GM21825 (cell line): ENCODE measurements around the gene CDC42EP4.
"Not testable (repeated sequence)": the region's sequence is repeated elsewhere in the genome, so short reads cannot be mapped to it uniquely, and the experiment has no call there.

ENCODE experiments used
- ATAC-seq: cut with Tn5 transposase; IDR thresholded peaks from one replicate; pipeline ENCODE4 v1.9.1; 2021; ENCODE audit warnings: mild to moderate bottlenecking, moderate library complexity; ENCODE audit not compliant: unreplicated experiment

Gene CDC42EP4

DNA sequence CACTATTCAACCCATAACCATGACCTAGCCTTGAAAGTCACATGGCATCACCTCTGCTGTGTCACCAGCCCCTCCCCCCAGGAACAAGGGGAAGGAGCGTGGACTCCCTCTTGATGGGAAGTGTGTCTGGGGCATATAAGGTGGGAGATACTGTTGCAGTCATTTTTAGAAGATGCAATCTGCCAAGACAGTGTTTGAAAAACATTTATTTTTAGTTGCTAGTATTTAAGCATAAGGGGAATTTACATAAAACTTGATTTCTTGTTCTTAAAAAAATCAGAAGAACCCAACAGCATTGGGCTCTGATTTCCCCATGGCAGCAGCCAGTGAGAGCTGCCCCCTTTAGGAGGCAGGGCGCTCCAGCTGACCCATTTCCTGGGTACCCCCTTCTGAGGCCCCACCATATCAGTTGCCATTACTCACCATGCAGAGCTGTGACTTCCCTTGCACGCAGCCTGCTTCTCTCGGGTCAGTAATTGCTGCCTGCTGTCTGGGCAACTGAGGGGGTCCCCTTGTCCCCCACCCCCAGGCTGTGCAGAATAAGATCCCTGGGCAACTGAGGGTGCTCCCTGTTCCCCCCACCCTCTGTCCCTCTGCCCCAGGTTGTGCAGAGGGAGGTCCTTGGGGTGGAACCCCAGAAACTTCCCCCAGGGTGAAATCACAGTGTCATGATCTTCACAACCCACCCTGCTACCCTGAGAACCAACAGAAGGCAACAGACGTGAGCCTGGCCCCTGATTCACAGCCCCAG, 11.8 kb upstream of the CDC42EP4 start:
- ATAC-seq = no peak

DNA sequence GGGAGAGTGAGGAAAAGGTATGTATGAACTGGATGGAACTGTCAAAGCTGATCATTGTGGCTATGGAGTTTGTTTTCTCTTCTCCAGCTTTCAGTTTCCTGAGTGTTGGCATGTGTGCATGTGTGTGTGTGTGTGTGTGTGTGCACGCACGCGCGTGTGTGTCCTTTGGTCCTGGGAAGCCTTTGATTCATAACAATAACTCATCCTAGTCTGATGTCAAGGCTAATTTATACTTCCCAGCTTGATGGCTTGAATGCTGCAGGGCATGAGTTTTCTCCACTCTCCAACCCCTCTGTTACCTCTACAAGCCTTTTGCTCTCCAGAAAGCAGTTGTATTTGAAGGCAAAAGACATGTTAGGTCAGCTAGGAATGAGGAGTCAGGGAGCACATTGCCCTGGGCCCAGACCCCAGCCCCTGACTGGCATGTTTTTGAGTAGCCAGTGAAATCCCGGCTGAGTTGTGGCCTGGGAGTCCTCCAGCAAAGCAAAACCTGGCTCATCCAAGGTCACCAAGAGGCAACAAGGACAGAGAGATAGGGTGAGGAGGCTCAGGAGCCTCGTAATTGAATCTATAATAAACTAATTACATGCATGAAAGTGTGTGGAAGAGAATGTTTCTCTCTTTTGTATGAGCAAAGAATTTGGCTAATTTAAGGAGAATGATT, 8.9 kb upstream of the CDC42EP4 start:
- ATAC-seq = no peak

DNA sequence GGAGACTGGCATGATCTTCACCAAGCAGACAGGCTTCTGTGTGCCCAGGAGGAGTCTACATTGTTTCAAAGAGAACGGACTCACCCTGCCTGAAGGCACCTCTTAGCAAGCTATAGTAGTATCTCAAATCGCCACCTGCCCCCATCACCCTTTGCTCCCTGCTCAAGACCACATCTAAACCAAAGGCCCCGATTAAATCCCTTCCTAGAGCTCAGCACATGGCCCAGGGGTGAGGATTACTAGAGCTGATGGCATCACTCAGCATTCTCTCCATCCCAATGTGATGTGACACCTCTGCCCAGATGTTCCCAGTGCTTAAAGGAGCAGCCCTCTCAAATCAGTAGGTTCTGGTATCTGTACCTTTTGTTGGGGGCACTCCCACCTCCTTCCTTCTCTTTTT, 8.0 kb upstream of the CDC42EP4 start:
- ATAC-seq = no peak

DNA sequence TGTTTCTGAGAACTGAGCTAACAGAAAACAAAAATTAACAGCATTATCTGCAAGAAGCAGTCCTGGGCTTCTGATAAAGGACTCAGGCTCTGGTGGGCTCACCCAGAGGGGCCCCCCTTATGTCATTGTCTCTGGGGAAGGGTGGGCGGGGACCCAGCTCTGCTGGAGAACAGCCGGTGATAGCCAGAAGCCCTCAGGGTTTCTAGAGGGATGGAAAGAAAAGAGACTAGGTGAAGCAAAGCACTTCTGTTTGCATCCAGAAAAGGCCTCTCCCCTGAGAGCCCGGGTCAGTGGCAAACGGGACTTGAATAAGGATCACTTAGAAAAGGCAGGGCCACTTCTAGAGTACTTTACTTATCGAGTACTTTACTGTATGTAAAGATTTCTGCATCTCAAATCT, 7.0 kb upstream of the CDC42EP4 start:
- ATAC-seq = no peak

DNA sequence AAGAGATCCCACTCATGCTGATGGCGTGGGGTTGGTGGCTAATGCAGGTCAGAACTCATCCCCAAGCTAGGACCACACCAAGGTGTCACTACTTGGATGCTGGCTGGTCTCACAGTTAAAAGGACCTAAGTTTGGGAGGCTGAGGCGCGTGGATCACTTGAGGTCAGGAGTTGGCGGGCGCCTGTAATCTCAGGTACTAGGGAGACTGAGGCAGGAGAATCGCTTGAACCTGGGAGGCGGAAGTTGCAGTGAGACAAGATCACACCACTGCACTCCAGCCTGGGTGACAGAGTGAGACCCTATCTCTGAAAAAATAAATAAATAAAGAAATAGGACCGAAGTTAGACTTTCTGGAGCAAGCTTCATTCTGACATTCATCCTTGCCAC, 6.6 kb upstream of the CDC42EP4 start:
- no peak for ATAC-seq

DNA sequence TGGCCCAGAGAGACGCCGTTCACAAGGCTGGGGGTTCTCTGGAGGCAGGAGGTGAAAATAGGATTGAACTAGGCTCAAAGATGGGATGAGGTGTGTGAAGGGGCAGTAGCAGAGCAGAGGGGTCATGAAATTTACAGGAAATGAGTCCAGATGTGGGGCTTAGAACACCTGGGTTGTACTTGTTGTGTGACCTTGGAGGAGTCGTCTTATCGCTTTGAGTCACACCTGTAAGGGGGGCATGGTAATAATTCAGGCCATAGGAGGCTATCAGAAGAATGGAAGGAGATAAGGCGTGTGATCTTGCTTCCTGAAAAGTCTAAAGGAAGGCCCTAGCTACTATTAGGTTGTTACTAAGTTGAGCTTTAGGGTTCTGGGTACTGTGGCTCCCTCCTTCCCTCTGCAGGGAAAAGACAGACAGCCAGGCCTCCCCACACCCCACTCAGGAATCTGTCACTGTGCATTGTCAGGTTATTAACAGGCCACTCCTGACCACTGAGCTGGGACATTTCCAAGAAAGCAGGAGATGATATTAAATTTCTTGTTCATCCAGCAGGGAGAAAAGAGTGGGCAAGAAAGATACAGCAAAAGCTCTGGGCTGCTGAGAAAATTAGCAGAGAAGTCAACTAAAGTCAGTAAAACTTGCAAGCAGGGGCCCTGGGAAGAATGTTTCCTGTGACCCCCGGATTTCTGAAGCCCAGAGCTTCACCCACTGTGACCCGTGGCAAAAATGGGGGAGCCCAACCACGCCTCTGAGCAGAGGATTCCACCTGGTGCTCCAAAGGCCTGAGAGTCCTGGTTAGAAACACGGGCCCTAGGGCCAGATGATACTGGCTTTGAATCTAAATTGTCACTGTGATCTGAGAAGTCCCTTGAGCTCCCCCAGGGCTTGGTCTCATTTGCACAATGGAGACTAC, 6.0 kb upstream of the CDC42EP4 start:
- ATAC-seq = no peak

DNA sequence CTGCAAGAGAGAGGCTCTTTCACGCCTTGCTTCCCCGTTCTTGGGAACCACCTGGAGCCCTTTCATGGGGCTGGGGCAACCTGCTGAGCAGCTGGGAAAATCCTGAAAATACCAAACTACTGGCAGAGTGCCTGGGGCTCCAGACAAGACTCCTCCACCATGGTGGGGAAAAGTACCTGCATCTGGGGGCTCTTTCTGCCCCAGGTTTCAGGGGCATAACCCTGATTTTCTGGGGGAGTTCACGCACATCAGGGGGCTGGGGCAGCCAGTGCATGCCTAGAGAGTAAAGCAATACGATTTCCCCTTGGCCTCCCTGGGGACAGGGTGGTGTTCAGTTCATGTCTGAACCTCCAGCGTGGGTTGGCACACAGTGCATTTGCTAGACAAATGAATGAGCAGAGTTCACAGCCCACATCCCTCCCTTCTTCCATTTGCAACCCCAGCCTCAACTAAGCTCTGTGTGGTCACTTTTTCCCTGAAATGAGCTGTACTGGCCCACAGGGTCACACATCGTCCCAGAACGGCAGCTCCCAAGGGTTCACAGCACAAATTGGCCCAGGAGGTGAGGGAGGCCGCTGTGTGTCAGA, 5.2 kb upstream of the CDC42EP4 start:
- ATAC-seq = peak; percentile 57

DNA sequence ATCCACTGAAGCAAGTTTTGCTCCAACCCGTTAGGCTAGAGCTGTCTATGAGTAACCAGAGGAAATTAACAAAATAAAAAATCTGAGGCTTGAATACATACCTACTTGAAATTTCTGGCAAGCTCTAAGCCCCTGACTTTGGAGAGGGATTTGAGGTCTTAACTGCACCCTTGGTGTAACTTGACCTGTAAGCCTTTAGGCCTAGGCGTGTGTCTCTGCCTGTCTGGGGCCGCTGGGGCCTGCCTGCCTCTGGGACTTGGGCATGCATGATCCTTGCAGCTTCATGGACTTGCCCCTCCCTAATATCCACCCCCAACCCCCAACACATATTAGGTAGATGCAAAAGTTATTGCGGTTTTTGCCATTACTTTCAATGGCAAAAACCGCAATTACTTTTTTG, 3.7 kb upstream of the CDC42EP4 start:
- no peak for ATAC-seq

DNA sequence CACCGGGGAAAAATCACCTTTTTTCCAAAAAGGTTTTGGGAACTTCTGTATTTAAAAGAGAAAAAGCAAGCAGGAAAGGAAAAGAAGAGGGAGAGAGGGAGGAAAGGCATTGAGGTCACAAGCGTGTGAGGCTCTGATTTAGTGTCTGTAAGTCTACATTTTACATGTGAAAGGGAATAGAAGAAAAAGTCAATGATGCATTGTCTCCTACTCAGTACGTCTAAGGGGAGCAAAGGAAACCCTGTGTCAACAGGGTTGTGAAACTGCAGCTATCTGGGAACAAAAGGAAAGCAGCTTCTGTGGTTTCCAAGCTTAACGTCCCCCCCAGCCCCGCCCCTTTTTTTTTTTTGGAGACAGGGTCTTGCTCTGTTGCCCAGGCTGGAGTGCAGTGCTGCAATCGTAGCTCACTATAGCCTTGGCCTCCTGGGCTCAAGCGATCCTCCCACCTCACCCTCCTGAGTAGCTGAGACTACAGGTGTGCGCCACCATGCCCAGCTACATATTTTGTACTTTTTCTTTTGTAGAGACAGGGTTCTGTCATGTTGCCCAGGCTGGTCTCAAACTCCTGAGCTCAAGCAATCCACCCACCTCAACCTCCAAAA, 1.8 kb upstream of the CDC42EP4 start:
- ATAC-seq = no peak

DNA sequence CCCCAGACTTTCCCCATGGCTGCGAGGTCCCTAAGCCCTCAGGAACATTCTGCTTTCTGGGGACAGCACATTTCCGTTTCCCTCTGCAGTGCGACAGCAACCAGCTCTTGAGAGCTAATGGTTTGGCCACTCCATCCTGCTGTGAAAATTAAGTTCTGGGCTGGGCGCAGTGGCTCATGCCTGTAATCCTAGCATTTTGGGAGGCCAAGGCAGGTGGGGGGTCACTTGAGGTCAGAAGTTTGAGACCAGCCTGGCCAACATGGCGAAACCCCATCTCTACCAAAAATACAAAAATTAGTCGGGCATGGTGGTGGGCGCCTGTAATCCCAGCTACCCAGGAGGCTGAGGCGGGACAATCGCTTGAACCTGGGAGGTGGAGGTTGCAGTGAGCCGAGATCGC, 1.1 kb upstream of the CDC42EP4 start:
- ATAC-seq = not testable (repeated sequence)

DNA sequence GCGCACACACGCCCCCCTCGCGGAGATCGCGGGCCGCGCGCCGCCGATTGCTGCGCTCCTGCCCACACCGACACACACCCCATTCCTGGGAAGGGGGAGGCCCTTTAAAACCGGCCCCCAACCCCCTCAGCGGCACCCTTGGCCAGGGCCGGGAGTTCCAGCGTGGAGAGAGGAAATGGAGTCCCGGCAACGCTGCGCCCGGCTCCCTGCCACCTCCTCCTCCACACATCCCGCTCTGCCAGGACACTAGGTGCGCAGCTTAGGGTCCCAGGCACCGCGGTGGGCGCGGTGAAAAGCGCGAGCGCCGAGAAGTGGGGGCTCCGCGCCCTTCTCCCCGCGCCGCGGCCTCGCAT, 397 bp downstream of the CDC42EP4 start:
- peak; percentile 6 for ATAC-seq

DNA sequence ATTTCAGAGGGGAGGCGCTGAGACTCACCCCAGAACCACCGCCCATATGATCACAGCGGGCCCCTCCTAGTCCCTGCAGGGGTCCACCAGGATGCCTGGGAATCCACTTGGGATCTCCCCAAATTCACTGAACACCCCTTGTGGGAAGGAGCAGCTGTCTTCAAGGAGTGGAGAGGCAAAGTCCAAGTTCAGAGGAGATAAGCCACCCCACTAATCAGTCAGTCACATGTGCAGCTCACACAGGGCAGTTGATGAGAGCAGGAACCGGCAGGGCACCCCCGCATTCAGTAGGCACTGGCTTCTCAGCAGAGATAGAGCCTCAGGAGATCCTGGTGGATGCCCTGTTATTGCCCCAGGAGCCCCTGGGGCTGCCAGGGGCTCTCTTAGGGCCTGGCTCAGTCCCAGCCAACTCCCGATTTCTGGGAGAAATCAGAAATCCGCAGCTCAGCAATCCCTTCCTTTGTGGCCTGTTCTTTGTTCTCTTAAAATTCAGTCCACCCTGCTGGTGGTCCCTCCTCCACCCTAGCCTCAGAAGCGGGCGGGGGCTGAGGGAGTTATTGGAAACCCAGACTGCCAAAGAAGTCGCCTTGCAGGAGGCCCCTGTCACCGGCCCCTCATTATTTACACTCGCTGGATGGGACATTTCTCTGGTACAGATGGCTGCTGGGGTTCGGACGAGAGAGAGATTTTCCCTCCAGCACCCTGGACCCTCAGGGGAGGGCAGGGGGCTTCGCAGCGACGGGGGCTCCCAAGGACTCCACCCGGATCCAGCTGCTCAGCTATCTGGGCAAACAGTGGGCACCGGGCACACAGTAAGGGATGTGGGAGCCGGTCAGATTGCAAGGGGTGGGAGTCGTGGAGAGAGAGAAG, 1.8 kb downstream of the CDC42EP4 start:
- no peak for ATAC-seq

DNA sequence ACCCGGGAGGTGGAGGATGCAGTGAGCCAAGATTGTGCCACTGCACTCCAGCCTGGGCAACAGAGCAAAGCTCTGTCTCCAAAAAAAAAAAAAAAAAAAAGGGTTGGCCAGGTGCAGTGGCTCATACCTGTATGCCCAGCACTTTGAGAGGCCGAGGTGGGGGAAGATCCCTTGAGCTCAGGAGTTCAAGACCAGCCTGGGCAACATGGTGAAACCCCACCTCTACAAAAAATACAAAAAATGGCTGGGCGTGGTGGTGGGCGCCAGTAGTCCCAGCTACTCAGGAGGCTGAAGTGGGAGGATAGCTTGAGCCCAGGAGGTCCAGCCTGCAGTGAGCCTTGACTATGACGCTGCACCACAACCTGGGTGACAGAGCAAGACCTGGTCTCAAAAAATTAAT, 2.8 kb downstream of the CDC42EP4 start:
- not testable (repeated sequence) for ATAC-seq

DNA sequence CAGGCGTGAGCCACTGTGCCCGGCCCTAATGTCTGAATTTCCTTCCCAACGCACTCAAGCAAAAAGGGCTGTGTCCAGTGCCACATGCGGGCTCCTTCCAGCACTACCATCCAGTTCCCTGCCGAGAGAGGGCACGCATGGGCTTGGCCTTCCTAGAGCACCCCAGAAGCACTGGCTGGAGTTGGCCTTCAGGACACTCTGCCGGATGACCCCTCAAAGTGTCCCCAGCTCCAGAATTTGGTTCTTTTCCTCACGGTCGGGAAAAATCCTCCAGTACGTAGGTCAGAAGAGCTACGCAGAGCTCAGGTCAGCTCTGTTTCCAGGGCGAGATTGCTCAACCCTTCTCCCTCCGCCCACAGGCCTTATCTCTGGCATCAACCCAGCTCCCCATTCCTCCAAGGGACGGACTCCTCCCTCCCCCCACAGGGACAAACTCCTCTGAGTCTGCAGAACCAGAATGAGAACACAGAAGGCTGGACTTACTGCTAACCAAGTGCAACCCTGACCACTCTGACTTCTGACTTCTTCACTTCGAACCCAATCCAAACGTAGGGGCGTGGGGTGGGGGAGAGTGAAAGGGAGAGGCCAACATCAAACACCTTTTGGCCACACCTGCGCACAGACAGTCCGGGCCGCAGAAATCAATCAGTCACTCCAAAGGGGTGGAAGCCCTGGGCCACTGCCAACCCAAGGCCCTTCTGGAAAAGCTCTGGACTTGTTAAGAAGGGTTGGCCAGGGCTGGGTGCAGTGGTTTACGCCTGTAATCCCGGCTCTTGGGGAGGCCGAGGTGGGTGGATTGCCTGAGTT, 3.6 kb downstream of the CDC42EP4 start:
- no peak for ATAC-seq

DNA sequence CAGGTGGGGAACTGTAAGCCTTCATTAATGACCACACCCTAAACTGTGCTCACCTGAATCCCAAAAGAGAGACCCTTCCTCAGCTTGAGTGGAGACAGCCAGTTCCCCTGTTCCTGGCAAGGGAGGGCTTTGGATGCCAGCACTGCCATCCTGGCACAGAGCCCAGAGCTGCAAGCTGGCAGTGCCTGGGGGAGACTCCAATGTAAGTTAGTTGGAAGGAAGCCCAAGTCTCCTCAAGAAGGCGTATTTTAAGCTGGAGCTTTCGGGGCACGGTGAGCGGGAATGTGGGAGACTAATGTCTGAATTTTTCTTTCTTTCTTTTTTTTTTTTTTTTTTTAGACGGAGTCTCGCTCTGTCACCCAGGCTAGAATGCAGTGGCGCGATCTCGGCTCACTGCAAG, 4.7 kb downstream of the CDC42EP4 start:
- no peak for ATAC-seq

DNA sequence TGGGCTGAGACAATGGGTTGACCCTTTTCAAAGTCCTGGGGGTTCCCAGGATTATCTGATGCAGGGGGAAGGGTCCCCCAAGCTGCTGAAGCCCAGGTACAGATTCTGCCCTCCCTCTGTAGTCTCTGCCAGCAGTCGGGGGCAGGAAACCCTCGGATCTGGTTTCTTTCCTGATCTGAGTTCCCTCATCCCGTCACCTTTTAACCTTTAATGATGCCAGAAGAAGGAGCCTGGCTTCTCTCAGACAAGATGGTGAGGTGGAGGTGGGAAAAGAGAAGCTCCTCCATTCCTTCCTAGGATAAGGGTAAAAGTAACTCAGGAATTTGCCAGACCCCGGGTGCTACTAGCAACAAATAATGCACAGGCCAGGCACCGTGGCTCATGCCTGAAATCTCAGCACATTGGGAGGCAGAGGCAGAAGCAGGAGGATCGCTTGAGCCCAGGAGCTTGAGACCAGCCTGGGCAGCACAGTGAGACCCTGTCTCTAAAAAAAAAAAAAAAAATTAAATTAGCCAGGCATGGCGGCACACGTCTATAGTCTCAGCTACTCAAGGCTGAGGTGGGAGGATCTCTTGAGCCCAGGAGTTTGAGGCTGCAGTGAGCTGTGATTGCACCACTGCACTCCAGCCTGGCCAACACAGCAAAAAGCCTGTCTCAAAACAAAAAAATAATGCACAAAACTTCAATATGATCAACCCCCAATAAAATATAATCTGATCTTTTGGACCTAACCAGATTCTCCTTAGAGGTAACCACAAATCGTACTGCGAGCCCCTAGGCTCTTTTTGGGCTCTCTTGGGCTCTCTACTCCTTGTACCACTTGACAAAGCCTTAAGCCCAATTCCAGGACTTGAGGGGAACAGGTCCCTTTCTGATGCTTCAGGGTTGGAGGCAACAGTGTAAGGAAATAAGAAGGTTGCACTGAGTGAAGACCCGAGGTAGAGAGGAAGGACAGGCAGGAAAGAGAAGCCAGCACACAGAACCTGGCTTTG, 5.7 kb downstream of the CDC42EP4 start:
- ATAC-seq = no peak

DNA sequence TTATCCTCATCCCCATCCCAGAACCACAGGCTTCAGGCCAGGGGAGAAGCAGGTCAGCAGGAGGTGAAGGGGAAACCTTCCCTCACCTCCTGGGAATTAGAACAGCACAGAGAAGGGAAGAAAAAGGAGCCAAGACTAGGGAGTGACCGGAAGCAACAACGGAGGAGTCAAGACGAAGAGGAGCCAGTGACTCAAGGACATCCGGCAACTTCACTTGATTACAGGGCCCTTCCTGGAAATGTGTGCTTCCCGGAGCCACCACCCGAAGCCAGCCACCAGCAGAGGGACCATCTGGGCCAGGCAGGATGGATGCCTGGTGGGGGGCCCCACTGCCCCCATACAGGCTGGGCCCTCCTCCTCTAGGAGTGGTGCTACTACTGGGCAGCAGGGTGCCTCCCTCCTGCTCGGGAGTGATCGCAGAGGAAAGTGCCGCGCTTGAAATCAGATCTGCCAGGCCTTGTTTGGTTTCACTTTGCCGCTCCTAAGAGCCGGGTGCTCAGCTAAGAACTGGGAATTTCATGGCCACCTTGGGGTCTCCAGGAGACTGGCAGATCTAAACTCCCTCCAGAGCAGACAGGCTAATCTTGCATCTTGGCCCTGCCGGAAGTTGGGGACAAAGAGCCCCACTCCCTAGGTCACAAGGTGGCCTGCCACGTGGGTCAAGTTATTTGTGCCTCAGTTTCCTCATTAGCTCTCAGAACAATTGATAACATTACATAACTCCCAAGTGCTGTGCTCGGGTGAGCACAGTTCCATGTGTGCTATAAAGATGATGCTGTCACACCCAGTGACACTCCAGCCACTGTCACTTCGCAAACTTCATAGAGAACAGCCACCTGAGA, 6.6 kb downstream of the CDC42EP4 start:
- no peak for ATAC-seq
